Activated CD4-positive, CD25-positive, alpha-beta regulatory T cell (primary cell): ENCODE data around the gene SERTAD3.
A peak's percentile ranks its signal among the peaks of the same experiment; 100 is the strongest.
"Not testable (repeated sequence)": the region's sequence is repeated elsewhere in the genome, so short reads cannot be mapped to it uniquely, and the experiment has no call there.

Experiments used
- DNase-seq, 4 experiments: peaks; one replicate each; lab custom pipeline; 2025; lab: John Stamatoyannopoulos, UW

Gene SERTAD3

GRCh38 chr19:40457953-40458596 is 13.9 kb upstream of the SERTAD3 start:
- no peak for DNase-seq

DNA sequence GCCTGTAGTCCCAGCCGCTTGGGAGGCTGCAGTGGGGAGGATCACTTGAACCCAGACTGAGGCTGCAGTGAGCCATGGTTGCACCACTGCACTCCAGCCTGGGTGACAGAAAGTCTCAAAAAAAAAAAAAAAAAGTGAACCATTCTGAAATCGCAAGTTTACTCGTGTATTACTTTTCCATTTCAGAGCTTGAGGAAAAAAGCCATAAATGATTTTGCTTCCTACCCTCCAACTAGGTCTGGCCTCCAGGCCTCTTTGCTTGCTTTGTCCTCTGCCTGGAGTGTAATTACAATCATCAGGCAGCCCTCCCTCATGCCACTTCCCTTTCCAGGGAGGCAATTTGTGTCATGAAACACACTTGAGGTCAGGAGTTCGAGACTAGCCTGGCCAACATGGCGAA is 12.9 kb upstream of the SERTAD3 start:
- DNase-seq: no peak

GRCh38 chr19:40453943-40454342 is 9.8 kb upstream of the SERTAD3 start:
- DNase-seq: not testable (repeated sequence)

DNA sequence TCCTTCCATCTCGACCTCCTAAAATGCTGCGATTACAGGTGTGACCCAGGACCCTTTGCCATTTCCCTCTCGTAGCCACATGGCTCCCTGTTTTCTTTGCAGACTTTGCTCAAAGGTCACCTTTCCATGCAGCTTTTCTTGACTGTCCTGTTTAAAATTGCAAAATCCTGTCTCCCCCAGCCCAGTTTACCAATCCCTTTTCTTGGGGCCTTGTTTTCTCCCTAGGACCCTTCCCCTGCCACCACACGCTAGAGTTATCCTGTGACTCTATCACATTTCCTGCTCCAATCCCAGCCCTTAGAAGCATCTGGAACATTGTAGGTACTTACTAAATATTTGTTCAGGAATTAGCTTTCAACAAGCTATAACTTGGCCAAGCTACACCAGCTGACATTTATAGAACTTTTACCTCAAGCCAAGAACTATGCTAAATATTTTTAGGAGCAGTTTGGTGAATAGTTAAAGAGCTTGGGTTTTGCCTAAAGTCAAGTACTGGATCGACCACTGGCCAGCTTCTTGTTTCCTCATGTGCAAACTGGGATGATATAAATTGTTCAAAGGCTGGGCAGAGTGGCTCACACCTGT is 9.1 kb upstream of the SERTAD3 start:
- no peak for DNase-seq

DNA sequence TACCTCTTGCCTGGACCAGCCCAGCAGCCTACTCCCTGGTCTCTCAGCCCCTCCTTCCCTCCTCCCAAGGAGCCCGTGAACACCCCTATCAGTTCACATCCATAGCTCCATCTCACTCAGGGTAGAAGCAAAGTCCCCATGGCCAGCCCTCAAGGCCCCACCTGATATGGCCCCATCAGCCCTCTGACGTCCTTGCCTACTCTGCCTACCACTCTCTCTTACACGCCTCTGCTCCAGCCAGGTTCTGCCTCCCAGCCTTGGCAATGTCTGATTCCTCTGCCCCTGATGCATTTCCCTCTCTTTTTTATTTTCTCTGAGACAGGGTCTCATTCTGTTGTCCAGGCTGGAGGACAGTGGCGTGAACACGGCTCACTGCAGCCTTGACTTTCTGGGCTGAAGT is 7.9 kb upstream of the SERTAD3 start:
- no peak for DNase-seq

- no peak for DNase-seq
These were observed 6.5 kb upstream of the SERTAD3 start for GRCh38 chr19:40450664-40451063.

DNA sequence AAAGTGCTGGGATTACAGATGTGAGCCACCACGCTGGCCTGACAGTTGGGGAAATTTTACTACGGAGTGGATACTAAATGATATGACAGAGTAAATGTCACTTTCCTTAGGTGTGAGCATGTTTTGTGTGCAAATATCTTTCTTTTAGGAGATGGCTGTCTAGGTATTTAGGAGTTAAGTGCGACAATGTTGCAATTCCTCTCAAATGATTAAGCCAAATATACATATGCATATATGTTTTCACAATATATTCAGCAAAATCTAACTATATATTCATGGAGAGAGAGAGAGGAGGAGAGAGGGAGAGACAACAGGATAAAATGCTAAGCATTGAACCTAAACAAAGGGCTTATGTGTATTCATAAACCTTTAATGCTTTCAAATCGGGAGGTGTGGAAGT is 5.4 kb upstream of the SERTAD3 start:
- no peak for DNase-seq

- no peak for DNase-seq
These were observed 2.2 kb upstream of the SERTAD3 start for GRCh38 chr19:40446263-40446784.

GRCh38 chr19:40445780-40446262 is 1.7 kb upstream of the SERTAD3 start:
- no peak for DNase-seq

DNA sequence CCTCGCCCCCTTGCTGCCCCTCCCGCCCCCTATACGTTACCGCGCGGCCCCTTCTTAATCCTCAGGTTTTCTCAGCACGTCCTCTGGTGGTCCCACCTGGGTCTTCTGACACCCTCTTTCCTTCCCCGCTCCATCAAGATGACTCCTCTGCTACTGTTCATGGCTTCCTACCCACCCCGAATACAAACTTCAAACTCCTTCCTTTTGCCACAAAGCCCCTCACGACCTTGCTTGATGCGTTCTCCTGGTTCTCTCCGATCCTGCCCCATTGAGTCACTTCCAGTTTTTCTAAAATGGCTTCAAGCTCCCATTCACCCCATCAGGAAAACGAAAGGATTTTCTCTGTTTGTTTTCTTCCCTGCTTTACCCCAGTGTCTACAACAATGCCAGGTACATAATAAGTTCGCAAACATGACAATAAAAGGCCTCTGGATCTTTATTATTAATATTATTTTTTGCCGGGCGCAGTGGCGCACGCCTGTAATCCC is 734 bp upstream of the SERTAD3 start:
- no peak for DNase-seq

DNA sequence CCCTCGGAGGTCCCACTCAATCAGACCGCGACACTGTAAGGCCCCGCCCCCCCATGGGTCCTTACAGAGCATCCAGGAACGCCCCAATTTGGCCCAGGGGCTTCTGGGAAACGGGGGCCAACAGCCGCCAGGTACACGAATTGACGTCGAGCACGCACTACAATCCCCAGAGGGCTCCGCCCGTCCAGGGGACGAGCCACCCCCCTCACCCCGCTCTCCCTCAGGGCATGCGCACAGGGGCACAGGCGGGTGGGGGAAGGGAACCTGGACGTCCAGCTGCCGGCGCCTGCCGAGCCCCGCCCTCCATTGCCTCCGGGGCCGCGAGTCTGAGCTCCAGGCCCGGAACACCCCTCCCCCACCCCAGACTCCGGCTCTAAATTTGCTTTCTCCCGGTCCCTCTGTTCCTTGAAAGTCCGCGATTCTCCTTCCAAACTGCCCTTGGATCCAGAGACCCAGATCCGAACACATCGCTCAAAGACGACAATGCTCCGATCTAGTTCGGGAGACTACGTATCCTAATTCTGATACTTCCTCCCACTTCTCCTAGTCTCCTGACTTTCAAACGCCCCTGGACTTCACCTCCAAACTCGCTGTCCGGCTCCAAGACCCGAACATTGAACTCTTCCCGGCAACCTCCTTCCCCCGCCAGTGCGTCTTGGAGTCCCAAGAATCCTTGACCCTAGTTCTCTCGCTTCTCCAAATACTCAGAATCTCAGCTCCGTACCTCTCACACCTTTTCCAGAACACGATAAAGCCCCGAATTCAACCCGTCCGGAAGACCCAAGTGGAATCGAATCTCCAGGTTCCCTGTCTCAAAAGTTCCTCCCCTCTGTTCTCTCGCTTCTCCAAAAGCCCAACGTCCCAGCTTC is 770 bp downstream of the SERTAD3 start:
- peak; percentile 97 to 99 (median 98) for DNase-seq

DNA sequence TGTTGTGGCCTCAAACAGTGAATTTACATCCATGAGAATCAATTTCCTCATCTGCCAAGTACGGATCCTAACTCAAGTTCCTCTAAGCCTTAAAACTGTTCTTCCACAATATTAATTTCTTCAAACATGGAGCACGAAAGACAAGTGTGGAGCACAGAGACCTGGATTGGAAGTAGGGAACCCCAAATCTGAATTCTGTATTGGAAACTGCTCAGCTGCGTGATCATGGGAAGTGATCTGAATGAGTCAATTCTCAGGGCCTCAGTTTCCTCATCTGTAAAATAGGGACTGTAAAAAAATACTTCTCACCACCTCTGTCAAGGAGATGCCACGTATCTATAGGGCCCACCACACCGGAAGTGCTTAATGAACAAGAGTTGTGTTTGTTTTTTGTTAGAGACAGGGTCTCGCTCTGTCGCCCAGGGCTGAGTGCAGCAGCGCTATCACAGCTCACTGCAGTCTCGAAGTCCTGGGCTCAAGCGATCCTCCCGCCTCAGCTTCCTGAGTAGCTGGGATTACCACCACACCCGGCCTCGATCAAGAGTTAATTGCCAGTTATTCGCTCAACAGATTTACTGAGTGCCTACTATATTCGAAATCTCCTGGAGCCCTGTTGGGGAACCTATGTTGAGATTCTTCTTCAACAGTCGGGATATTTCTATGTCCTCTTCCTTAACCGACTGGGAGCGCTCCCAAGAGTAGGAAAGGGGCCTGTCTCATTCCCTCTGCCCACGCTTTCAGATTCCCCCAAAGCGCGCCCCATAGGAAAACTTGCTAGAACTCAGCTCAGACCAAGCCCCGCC is 1.6 kb downstream of the SERTAD3 start:
- no peak for DNase-seq

DNA sequence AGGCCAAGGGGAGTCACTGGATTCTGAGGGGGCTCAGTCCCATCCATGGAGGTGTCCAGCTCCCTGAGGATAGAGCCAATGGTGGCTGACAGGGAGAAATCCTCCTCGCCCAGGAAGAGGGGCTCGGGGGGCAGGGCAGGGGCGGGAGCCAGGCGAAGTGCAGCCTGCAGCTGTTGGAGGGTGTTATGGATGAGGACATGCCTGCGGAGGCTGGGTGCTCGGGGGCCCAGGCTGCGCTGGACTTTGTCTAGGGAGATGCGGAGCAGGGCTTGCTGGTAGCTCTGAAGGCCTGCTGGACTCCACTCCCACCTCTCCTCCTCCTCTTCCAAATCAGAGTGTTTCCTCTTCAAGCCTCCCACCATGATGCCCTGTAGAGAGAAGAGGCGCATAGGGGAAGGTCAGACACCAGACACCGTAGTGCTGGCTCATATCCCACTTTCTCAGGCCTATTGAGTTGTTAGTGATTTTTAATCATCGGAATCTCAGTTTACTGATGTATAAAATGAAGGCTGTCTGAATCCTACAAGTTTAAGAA is 2.3 kb downstream of the SERTAD3 start:
- DNase-seq: no peak

- no peak for DNase-seq
These were observed 5.9 kb downstream of the SERTAD3 start for GRCh38 chr19:40438284-40438683.

- DNase-seq: peak in 3 of 4 experiments; percentile 19 to 40 (median 33)
These were observed 10.5 kb downstream of the SERTAD3 start for GRCh38 chr19:40433391-40434216.

DNA sequence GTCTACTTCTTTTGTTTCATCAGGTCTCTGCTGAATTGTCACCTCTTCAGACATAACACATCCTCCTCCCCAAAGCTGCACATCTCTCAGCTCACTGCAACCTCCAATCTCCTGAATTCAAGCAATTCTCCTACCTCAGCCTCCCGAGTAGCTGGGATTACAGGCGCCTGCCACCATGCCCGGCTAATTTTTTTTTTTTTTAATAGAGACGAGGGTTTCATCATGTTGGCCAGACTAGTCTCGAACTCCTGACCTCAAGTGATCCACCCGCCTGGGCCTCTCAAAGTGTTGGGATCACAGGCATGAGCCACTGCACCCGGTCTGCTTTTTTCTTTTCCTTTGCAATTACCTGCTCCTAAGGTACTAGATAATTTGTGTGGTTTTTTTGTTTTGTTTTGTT is 11.4 kb downstream of the SERTAD3 start:
- not testable (repeated sequence) for DNase-seq

DNA sequence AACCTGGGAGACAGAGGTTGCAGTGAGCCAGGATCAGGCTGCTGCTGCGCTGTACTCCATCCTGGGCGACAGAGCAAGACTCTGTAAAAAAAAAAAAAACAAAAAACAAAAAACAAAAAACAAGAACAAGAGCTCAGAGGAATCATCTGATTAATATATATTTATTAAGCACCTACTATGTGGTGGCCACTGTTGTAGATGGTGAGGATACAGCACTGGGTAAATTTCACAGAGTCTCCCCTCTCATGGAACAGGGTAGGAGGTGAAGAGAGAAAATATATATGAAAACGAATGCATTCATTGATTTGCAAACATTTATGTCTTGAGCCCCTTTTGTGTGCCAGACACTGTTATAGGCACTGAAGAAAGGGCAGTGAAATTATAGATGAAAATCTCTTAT is 12.4 kb downstream of the SERTAD3 start:
- no peak for DNase-seq

DNA sequence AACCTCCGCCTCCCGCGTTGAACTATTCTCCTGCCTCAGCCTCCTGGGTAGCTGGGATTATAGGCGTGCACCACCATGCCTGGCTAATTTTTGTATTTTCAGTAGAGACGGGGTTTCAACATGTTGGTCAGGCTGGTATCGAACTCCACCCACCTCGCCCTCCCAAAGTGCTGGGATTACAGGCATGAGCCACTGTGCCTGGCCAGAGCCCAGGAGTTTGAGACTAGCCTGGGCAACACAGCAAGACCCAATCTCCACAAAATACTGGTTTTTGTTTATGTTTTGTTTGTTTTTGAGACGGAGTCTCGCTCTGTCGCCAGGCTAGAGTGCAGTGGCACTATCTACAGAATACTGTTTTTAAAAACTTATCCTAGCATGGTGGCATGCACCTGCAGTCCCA is 13.9 kb downstream of the SERTAD3 start:
- not testable (repeated sequence) for DNase-seq

GRCh38 chr19:40428197-40428596 is 15.9 kb downstream of the SERTAD3 start:
- not testable (repeated sequence) for DNase-seq
